SU-DHL-6 (cell line): ENCODE data around the gene DPP10.

Experiments
- H2AFZ ChIP-seq: fragments of 200-600 bp; sonication (generic); 2 replicates; pipeline ENCODE4 v1.6.1; 2014; ENCODE audit warnings: low read depth, mild to moderate bottlenecking, moderate library complexity, mixed read lengths, antibody characterized with exemption, low read length; ENCODE audit not compliant: severe bottlenecking
- H3F3A ChIP-seq: fragments of 200-600 bp; shearing (Covaris generic); 2 replicates; pipeline ENCODE4 v1.6.0; 2016; ENCODE audit warnings: antibody characterized with exemption, mild to moderate bottlenecking; ENCODE audit not compliant: insufficient read depth
- H3K27ac ChIP-seq: fragments of 200-600 bp; sonication (generic); 2 replicates; pipeline ENCODE4 v1.5.1; 2016; ENCODE audit warnings: low read depth, mild to moderate bottlenecking, low read length, moderate library complexity, mixed read lengths
- H3K27me3 ChIP-seq: fragments of 200-600 bp; sonication (generic), shearing (Covaris generic); 2 replicates; pipeline ENCODE4 v1.6.0; 2014; ENCODE audit warnings: mild to moderate bottlenecking, low read length
- H3K36me3 ChIP-seq: fragments of 200-600 bp; sonication (generic); 2 replicates; pipeline ENCODE4 v1.6.1; 2014; ENCODE audit warnings: mild to moderate bottlenecking, low read length, mixed read lengths
- H3K4me2 ChIP-seq: fragments of 300-600, 200-600 bp; shearing (Covaris generic), sonication (generic); 2 replicates; pipeline ENCODE4 v1.6.0; 2014; ENCODE audit warnings: low read length, low read depth, mild to moderate bottlenecking; ENCODE audit not compliant: poor library complexity, severe bottlenecking
- H3K4me3 ChIP-seq: fragments of 200-600 bp; sonication (generic); 2 replicates; pipeline ENCODE4 v1.5.1; 2014; ENCODE audit warnings: antibody characterized with exemption, low read length, mild to moderate bottlenecking, mixed read lengths; ENCODE audit not compliant: insufficient read depth, poor library complexity, severe bottlenecking
- H3K79me2 ChIP-seq: fragments of 200-600 bp; sonication (generic); 2 replicates; pipeline ENCODE4 v1.6.1; 2014; ENCODE audit warnings: mild to moderate bottlenecking, low read length, moderate library complexity; ENCODE audit not compliant: insufficient read depth
- H3K9ac ChIP-seq: fragments of 200-600 bp; sonication (generic); 2 replicates; pipeline ENCODE4 v1.7.0; 2014; ENCODE audit warnings: mild to moderate bottlenecking, low read length
- H3K9me2 ChIP-seq: fragments of 200-600 bp; sonication (generic); replicated peaks from 2 replicates; pipeline ENCODE4 v1.6.1; 2014; ENCODE audit warnings: low read length; ENCODE audit not compliant: insufficient read depth
- H3K9me3 ChIP-seq: fragments of 200-600 bp; sonication (generic); 2 replicates; pipeline ENCODE4 v1.6.1; 2014; ENCODE audit warnings: low read length, mixed read lengths; ENCODE audit not compliant: insufficient read depth
- H4K20me1 ChIP-seq: fragments of 200-600 bp; sonication (generic); 2 replicates; pipeline ENCODE4 v1.6.1; 2014; ENCODE audit warnings: low read depth, mild to moderate bottlenecking, antibody characterized with exemption, low read length, moderate library complexity, mixed read lengths
- CTCF ChIP-seq: fragments of 200-600 bp; sonication (generic); IDR thresholded peaks from one replicate; pipeline ENCODE4 v1.5.1; 2017; ENCODE audit warnings: antibody characterized with exemption, mild to moderate bottlenecking, low read length, moderate library complexity; ENCODE audit not compliant: insufficient read depth, poor library complexity, severe bottlenecking
- EZH2phosphoT487 ChIP-seq: fragments of 200-600 bp; sonication (generic), shearing (Covaris generic); conservative IDR thresholded peaks from 2 replicates; pipeline ENCODE4 v1.6.1; 2018; ENCODE audit warnings: mild to moderate bottlenecking, antibody characterized with exemption, low read length, moderate library complexity, mixed read lengths

DPP10 gene

GRCh38 chr2:115746151-115746550, 1303.7 kb downstream of the DPP10 start:
- H4K20me1 ChIP-seq = no peaks in the 10 kb centered on the region
- no peaks in the 10 kb centered on the region for H3K79me2 ChIP-seq
- H3F3A ChIP-seq = no peaks in the 10 kb centered on the region
- no peak overlapping the region for H2AFZ ChIP-seq
- no peak overlapping the region for H3K27ac ChIP-seq
- H3K27me3 ChIP-seq = no peaks in the 10 kb centered on the region
- H3K9ac ChIP-seq = no peak overlapping the region
- H3K9me2 ChIP-seq = no peaks in the 10 kb centered on the region
- H3K4me2 ChIP-seq = no peak overlapping the region
- H3K36me3 ChIP-seq = no peaks in the 10 kb centered on the region
- H3K4me3 ChIP-seq = no peak overlapping the region
- TF ChIP-seq CTCF (no peak), EZH2phosphoT487 (no peak)
- H3K9me3 ChIP-seq = no peaks in the 10 kb centered on the region

- Histone ChIP-seq H3K9ac (no peak overlapping the region), H3K9me3 (no peaks in the 10 kb centered on the region), H3K79me2 (no peaks in the 10 kb centered on the region), H3K4me3 (no peak overlapping the region), H3K36me3 (no peaks in the 10 kb centered on the region), H3F3A (no peaks in the 10 kb centered on the region), H2AFZ (no peak overlapping the region), H3K9me2 (no peaks in the 10 kb centered on the region; the same call in 1 of the 2 replicates), H3K4me2 (no peak overlapping the region), H3K27me3 (no peaks in the 10 kb centered on the region), H4K20me1 (no peaks in the 10 kb centered on the region), H3K27ac (no peak overlapping the region)
- TF ChIP-seq EZH2phosphoT487 (no peak), CTCF (no peak)
Observed at GRCh38 chr2:115757286-115757685, 1314.8 kb downstream of the DPP10 start.

DNA sequence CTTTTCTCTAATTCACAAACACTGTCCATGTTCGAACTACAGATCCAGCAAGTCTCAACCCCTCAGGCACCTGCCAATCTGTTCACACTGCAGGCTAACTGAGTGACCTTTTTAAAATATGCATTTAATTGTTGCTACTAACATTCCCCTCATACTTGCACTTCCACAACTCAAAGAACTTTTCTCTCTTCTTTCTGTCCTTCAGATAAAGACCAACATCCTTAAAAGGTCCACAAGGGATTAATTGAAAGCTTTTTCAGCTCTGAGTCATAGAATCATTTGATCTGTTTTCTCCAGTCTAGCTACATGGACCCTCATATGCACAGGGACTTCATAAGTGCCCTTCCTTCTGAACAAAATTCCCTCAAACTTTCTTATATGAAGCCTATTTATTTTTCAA, 1321.2 kb downstream of the DPP10 start:
- Histone ChIP-seq H3K36me3 (no peaks in the 10 kb centered on the region), H3K79me2 (no peaks in the 10 kb centered on the region), H3F3A (no peaks in the 10 kb centered on the region), H3K4me3 (no peak overlapping the region), H3K9me3 (no peaks in the 10 kb centered on the region), H3K27me3 (no peaks in the 10 kb centered on the region), H3K4me2 (no peak overlapping the region), H3K9me2 (no peaks in the 10 kb centered on the region), H4K20me1 (no peaks in the 10 kb centered on the region), H3K9ac (no peak overlapping the region), H2AFZ (no peak overlapping the region), H3K27ac (no peak overlapping the region)
- TF ChIP-seq CTCF = no peak
- TF ChIP-seq EZH2phosphoT487 = no peak
